Loucy (cell line): Measurements from ENCODE around the gene FXYD6.

Experiments used
- H2AFZ ChIP-seq: fragments of 200-600 bp; sonication (generic); 2 replicates; pipeline ENCODE4 v1.6.0; 2016; ENCODE audit warnings: antibody characterized with exemption, mild to moderate bottlenecking, low read length, moderate library complexity
- H3F3A ChIP-seq: fragments of 200-600 bp; 2 replicates; pipeline ENCODE4 v1.6.0; 2016; ENCODE audit warnings: antibody characterized with exemption, low read depth, mild to moderate bottlenecking
- H3K27me3 ChIP-seq: fragments of 200-600 bp; sonication (generic); 2 replicates; pipeline ENCODE4 v1.6.1; 2014; ENCODE audit warnings: low read length, mild to moderate bottlenecking; ENCODE audit not compliant: insufficient read depth, poor library complexity, severe bottlenecking
- H3K36me3 ChIP-seq: fragments of 200-600 bp; sonication (generic); 2 replicates; pipeline ENCODE4 v1.6.1; 2016; ENCODE audit warnings: low read length; ENCODE audit not compliant: insufficient read depth
- H3K4me1 ChIP-seq: fragments of 200-600 bp; sonication (generic); 2 replicates; pipeline ENCODE4 v1.5.1; 2014; ENCODE audit warnings: low read length, mild to moderate bottlenecking; ENCODE audit not compliant: insufficient read depth, poor library complexity, severe bottlenecking
- H3K4me2 ChIP-seq: fragments of 200-600 bp; sonication (generic); 2 replicates; pipeline ENCODE4 v1.6.0; 2014; ENCODE audit warnings: antibody characterized with exemption, low read length, low read depth, mild to moderate bottlenecking; ENCODE audit not compliant: poor library complexity, severe bottlenecking
- H3K4me3 ChIP-seq: fragments of 200-600 bp; sonication (generic); 2 replicates; pipeline ENCODE4 v1.5.1; 2014; ENCODE audit warnings: low read length, mild to moderate bottlenecking, mixed read lengths; ENCODE audit not compliant: poor library complexity, severe bottlenecking
- H3K79me2 ChIP-seq: fragments of 200-600 bp; sonication (generic); 2 replicates; pipeline ENCODE4 v1.6.1; 2014; ENCODE audit warnings: low read length; ENCODE audit not compliant: insufficient read depth
- H3K9ac ChIP-seq: fragments of 200-600 bp; sonication (generic); 2 replicates; pipeline ENCODE4 v1.6.0; 2014; ENCODE audit warnings: mild to moderate bottlenecking, low read depth, low read length, moderate library complexity; ENCODE audit not compliant: poor library complexity, severe bottlenecking
- H3K9me2 ChIP-seq: fragments of 200-600 bp; sonication (generic); replicated peaks from 2 replicates; pipeline ENCODE4 v1.6.1; 2016; ENCODE audit warnings: low read depth, low read length, mixed read lengths
- H3K9me3 ChIP-seq: fragments of 200-600 bp; sonication (generic); 2 replicates; pipeline ENCODE4 v1.6.1; 2014; ENCODE audit warnings: mild to moderate bottlenecking, antibody characterized with exemption, low read length, low read depth; ENCODE audit not compliant: insufficient read depth
- H4K20me1 ChIP-seq: fragments of 200-600 bp; sonication (generic); 2 replicates; pipeline ENCODE4 v1.6.0; 2014; ENCODE audit warnings: antibody characterized with exemption, low read length, mild to moderate bottlenecking; ENCODE audit not compliant: insufficient read depth, poor library complexity, severe bottlenecking
- CTCF ChIP-seq: fragments of 200-600 bp; sonication (generic); conservative IDR thresholded peaks from 2 replicates; pipeline ENCODE4 v1.5.1; 2014; ENCODE audit warnings: mild to moderate bottlenecking, antibody characterized with exemption, low read length
- EZH2phosphoT487 ChIP-seq: fragments of 200-600 bp; IDR thresholded peaks from 2 replicates; pipeline ENCODE4 v1.6.1; 2018; ENCODE audit warnings: antibody characterized with exemption, mild to moderate bottlenecking, moderate library complexity, borderline replicate concordance

The FXYD6 gene

GRCh38 chr11:117851852-117852251 is 24.6 kb downstream of the FXYD6 start:
- Histone ChIP-seq H3K9ac (no peak overlapping the region), H3K4me3 (no peak overlapping the region), H3K4me1 (peaks cover 4% of the 10 kb centered on the region), H3K79me2 (no peaks in the 10 kb centered on the region), H3K4me2 (no peak overlapping the region), H3F3A (no peaks in the 10 kb centered on the region), H3K9me2 (no peaks in the 10 kb centered on the region), H3K9me3 (no peaks in the 10 kb centered on the region), H3K36me3 (no peaks in the 10 kb centered on the region), H2AFZ (no peak overlapping the region), H4K20me1 (no peaks in the 10 kb centered on the region), H3K27me3 (no peaks in the 10 kb centered on the region)
- TF ChIP-seq CTCF (no peak), EZH2phosphoT487 (no peak)

DNA sequence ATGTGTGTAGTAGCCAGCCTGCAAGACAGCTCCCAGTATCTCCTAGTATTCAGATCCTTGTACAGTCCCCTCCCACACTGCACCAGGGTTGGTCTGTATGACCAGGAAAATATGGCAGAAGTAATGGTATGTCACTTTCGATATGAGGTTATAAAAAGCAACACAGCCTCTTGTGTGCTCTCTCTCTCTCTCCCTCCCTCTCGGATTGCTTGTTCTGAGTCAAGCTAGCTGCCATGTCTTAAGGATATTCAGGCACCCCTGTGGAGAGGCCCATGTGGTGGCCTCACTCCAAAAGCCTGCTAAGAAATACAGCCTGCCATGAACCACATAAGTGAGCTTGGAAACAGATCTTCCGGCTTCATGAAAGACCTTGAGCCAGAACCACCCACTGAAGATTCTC is 25.4 kb downstream of the FXYD6 start:
- Histone ChIP-seq H3F3A (no peaks in the 10 kb centered on the region), H3K4me2 (no peak overlapping the region), H2AFZ (no peak overlapping the region), H3K27me3 (no peaks in the 10 kb centered on the region), H3K4me3 (no peak overlapping the region), H4K20me1 (no peaks in the 10 kb centered on the region), H3K79me2 (no peaks in the 10 kb centered on the region), H3K4me1 (peaks cover 4% of the 10 kb centered on the region), H3K9ac (no peak overlapping the region), H3K36me3 (no peaks in the 10 kb centered on the region), H3K9me3 (no peaks in the 10 kb centered on the region), H3K9me2 (no peaks in the 10 kb centered on the region)
- no peak for TF ChIP-seq CTCF
- TF ChIP-seq EZH2phosphoT487 = no peak

DNA sequence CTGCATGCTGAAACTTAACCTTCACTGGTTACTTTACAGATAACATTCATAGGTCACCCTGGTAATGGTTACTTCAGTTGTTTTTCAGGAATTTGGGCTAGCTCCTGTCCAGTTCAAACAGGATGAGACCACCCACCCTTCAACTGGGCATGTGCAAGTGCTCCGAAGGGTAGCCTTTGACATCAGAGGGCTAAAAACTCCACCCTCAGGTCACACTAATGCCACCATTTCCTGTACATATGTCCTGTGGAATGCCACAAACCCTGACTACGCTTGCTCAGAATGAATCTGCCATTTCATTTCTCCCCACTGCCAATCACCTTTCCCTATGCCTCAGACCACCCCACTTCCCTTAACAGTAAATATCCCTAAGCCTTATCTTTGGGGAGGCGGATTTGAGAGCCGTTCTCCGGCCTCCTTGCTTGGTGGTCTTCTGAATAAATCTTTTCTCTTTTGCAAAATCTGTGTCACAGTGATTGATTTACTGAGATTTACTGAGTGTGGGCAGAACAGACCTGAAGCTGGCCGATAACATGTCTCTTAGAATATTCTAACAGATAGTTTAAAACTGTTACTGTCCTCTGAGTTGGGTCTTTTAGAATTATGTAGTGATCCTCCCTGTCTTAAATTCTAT is 26.6 kb downstream of the FXYD6 start:
- H3K79me2 ChIP-seq = no peaks in the 10 kb centered on the region
- TF ChIP-seq CTCF = no peak
- no peak for TF ChIP-seq EZH2phosphoT487
- no peak overlapping the region for H3K9ac ChIP-seq
- H3K4me2 ChIP-seq = no peak overlapping the region
- H3K9me3 ChIP-seq = no peaks in the 10 kb centered on the region
- no peaks in the 10 kb centered on the region for H3K27me3 ChIP-seq
- no peaks in the 10 kb centered on the region for H3K9me2 ChIP-seq
- no peaks in the 10 kb centered on the region for H3F3A ChIP-seq
- no peaks in the 10 kb centered on the region for H3K36me3 ChIP-seq
- H4K20me1 ChIP-seq = no peaks in the 10 kb centered on the region
- H2AFZ ChIP-seq = no peak overlapping the region
- no peak overlapping the region for H3K4me3 ChIP-seq
- peaks cover 4% of the 10 kb centered on the region for H3K4me1 ChIP-seq
